ENCODE measurements around the gene SERTM2.

SERTM2 gene

DNA sequence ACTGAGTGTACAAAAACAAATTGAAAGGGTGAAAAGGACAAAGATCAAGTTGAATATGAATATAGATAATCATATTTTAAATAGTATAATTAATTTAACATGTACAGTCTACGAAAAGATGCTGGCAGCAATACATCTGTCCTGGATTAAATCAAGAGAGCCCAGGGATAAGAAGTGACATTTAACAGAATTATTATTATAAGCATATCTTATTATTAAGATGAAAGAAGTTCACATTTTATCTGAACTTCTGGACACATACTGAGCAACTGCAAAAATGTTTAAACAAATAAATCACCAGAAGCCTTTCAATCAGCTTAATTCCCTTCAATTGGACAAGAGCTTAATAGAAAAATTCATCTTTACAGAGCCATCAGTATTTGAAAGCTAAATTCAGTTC, 50.4 kb downstream of the SERTM2 start:
- no peak for DNase-seq

DNA sequence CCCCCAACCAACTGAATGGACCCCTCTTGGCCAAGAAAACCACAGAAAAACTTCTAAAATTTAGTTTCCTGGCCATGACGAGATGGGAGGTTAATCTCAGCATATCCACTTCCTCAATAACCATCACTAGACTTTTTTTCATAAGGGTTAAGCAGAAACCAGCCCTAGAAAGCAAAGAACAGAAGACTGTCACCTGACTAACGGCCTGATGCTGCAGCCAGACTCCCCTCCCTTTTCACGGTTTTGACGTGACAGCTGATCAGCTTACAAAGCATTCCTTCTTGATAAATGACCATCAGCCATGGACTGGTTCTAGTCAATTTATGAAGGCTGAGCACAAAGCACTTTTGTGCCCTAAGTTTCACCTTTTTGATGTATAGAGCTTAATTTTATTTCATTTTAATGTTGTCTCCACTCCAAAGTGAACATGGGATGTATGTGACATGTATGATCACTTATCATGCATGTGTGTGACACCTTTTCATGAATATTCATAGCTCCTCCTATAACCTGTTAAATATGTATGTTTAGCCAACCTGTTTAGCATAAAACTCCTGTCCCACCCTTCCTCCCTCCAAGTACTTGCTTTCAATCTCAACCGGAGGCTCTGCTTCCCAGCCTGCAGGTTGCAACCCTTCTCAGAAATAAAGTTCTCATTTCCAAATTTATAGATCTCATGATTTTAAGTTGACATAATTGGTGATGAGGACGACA, 56.3 kb downstream of the SERTM2 start:
- no peak for DNase-seq

- no peak for DNase-seq
These were observed 56.9 kb downstream of the SERTM2 start for GRCh38 chrX:111568354-111568753.

DNA sequence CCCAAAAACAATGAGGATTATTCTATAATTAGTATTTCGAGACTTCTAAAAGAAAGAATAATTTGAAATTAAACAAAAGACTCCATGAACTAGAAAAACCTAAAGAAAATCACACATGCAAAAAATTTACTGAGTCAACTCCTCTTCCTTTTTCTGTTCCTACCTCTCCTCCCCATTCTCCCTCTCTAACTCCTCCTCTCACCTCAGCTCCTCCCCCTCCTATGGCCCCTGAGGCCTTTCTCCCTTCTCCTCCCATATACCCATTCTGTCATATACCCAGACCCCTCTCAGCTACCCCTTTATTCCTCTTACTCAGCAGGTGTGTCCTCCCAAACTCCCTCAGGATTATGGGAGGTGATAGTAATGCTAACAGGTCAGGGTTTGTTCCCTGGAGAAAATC, 57.4 kb downstream of the SERTM2 start:
- DNase-seq: no peak

Measured in activated CD4-positive, alpha-beta T cell treated with anti-CD3 and anti-CD28 coated beads for 4 hours (primary cell).